ENCODE results near the gene CDH4.

CDH4 gene

GRCh38 chr20:61801428-61801827 lies 549.4 kb downstream of the CDH4 start:
- DNase-seq: no peak

- no peak for DNase-seq
Measured at GRCh38 chr20:61801857-61802442, 549.9 kb downstream of the CDH4 start.

GRCh38 chr20:61802721-61803311 lies 550.8 kb downstream of the CDH4 start:
- DNase-seq: no peak

GRCh38 chr20:61803416-61803914 lies 551.4 kb downstream of the CDH4 start:
- no peak for DNase-seq

GRCh38 chr20:61803915-61804751 lies 552.1 kb downstream of the CDH4 start:
- no peak for DNase-seq

GRCh38 chr20:61804752-61805295 lies 552.8 kb downstream of the CDH4 start:
- DNase-seq: no peak

- DNase-seq: no peak
Measured at GRCh38 chr20:61805365-61805764, 553.3 kb downstream of the CDH4 start.

GRCh38 chr20:61805781-61806180 lies 553.7 kb downstream of the CDH4 start:
- DNase-seq: no peak

- no peak for DNase-seq
Measured at GRCh38 chr20:61806314-61806713, 554.3 kb downstream of the CDH4 start.

- no peak for DNase-seq
Measured at GRCh38 chr20:61806995-61807394, 554.9 kb downstream of the CDH4 start.

GRCh38 chr20:61807471-61808160 lies 555.6 kb downstream of the CDH4 start:
- no peak for DNase-seq

GRCh38 chr20:61808447-61808846 lies 556.4 kb downstream of the CDH4 start:
- no peak for DNase-seq

GRCh38 chr20:61809006-61809770 lies 557.1 kb downstream of the CDH4 start:
- no peak for DNase-seq

- DNase-seq: no peak
Measured at GRCh38 chr20:61810066-61810737, 558.1 kb downstream of the CDH4 start.

GRCh38 chr20:61810738-61811135 lies 558.7 kb downstream of the CDH4 start:
- DNase-seq: no peak

- DNase-seq: no peak
Measured at GRCh38 chr20:61811166-61811565, 559.1 kb downstream of the CDH4 start.

- no peak for DNase-seq
Measured at GRCh38 chr20:61812121-61812844, 560.2 kb downstream of the CDH4 start.

GRCh38 chr20:61812845-61813485 lies 560.9 kb downstream of the CDH4 start:
- no peak for DNase-seq

- no peak for DNase-seq
Measured at GRCh38 chr20:61813791-61814190, 561.7 kb downstream of the CDH4 start.

- DNase-seq: no peak
Measured at GRCh38 chr20:61814244-61814643, 562.2 kb downstream of the CDH4 start.
